HG03280 (cell line): ENCODE data around the gene TTLL11.

Experiments
- ATAC-seq: cut with Tn5 transposase; IDR thresholded peaks from one replicate; pipeline ENCODE4 v1.9.1; 2021; ENCODE audit warnings: mild to moderate bottlenecking, moderate library complexity; ENCODE audit not compliant: unreplicated experiment

Gene TTLL11

DNA sequence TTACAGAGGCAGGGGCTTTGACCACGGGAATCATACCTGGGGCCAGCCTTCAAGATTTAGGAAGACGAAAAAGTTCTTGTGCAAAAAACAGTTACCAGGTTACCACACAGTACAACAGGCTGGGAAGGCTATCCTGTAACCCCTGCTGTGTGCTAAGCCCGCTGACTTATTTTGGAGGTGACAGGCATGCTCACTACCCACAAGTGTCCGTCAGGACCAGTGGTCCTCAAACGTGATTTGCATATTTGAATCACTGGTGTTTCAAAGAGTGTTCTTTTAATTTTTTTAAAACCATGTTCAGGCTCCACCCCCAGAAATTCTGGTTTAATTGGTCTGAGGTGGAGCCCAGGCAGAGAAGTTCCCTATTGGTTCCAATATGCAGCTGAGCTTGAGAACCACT lies 146.6 kb downstream of the TTLL11 start:
- no peak for ATAC-seq

DNA sequence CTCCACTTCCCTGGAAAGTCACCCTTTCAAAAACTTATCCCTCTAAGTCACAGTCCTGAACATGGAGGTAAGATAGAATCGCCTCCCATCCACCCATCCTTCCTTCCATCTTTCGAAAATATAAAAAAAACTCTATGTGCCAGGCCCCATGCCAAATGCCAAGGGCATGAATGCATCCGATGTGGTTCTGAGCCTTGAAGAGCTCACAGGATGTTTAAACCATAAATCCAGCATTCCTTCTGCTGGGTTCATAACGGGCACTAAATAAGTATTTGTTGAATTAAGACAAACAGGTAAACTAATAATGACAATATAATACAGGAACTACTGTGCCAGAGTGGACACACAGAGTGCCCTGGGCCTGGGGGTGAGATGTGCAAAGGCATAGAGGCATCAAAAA lies 147.3 kb downstream of the TTLL11 start:
- no peak for ATAC-seq

GRCh38 chr9:121945281-121945680 lies 147.8 kb downstream of the TTLL11 start:
- ATAC-seq = no peak

DNA sequence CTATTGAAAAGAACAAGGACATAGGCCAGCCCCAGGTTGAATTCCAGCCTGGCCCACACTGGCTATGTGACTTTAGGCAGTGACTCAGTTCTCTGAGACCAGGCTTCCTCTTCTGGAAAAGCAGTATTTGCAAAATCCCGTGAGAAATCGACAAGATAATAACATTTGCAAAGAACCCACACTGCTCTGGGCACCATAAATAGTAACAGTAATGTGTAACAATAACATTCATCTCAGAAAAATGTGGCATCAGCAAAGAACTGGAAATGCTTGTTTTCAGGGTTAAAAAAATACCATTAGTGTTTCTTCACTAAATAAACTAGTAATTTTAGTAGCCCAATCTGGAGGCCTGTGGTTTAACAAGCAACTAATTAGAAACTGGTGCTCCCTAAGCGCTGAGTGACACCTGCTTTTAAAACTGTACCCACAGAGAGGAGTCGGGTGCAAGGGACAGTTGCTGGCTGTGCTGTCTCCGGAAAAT lies 148.4 kb downstream of the TTLL11 start:
- ATAC-seq = no peak

- no peak for ATAC-seq
Measured at GRCh38 chr9:121943463-121943862, 149.6 kb downstream of the TTLL11 start.

GRCh38 chr9:121942866-121943382 lies 150.2 kb downstream of the TTLL11 start:
- ATAC-seq = no peak

DNA sequence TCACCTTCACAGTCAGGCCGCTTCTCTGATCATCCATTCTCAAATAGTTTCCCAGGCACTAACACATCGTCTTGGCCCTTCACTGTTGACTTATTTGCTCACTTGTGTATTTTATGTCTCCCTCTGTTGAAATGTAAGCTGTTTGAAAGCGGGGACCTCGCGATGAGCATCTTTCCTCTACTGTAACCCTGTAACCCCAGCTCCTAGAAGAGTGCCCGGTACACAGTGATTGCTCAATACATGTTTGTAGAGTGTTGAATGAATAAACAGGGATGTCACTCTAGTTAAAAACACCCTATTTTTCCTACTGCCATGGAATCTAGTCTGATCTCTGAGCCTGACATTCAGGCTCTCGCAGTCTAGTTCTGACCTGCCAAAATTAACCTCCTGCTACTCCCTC lies 150.8 kb downstream of the TTLL11 start:
- no peak for ATAC-seq

DNA sequence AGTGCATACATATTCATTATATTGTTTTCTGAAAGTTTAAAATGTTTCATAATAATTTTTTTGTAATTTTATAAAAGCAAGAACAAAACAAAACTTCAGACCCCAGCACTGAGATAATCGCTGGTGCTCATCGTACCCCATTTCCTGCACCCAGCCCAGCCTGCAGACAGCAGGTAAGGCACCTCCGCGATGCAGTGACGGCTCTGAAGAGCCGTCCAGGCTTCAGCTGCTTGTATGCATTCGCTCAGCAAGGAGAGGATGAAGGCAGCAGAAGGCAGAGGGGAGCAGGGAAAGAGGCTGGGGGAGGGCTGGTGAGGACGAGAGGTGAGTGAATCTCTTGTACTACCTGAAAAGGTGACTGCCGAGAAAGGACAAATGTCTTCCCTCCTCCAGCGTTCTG lies 153.5 kb downstream of the TTLL11 start:
- ATAC-seq = no peak

GRCh38 chr9:121938621-121939020 lies 154.5 kb downstream of the TTLL11 start:
- no peak for ATAC-seq

DNA sequence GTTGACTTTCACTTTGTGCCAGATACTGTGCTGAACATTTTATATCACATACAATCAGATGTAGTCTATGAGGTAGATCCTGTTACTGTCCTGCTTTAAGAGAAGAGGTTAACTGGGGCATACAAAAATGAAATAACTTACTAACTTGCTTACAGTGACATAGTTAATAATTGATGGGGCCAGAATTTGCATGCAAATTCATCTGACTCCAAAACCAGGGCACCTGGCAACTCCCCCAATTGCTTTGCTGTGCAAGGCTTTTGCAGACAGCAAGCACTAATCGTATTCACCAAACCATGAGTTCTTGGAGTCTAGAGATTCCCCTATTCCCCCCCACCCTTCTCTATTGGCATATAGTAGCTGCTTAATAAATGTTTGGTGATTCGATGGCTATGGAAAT lies 155.9 kb downstream of the TTLL11 start:
- no peak for ATAC-seq

- ATAC-seq = no peak
Measured at GRCh38 chr9:121935739-121936138, 157.4 kb downstream of the TTLL11 start.

GRCh38 chr9:121930956-121931355 lies 162.2 kb downstream of the TTLL11 start:
- ATAC-seq = no peak

DNA sequence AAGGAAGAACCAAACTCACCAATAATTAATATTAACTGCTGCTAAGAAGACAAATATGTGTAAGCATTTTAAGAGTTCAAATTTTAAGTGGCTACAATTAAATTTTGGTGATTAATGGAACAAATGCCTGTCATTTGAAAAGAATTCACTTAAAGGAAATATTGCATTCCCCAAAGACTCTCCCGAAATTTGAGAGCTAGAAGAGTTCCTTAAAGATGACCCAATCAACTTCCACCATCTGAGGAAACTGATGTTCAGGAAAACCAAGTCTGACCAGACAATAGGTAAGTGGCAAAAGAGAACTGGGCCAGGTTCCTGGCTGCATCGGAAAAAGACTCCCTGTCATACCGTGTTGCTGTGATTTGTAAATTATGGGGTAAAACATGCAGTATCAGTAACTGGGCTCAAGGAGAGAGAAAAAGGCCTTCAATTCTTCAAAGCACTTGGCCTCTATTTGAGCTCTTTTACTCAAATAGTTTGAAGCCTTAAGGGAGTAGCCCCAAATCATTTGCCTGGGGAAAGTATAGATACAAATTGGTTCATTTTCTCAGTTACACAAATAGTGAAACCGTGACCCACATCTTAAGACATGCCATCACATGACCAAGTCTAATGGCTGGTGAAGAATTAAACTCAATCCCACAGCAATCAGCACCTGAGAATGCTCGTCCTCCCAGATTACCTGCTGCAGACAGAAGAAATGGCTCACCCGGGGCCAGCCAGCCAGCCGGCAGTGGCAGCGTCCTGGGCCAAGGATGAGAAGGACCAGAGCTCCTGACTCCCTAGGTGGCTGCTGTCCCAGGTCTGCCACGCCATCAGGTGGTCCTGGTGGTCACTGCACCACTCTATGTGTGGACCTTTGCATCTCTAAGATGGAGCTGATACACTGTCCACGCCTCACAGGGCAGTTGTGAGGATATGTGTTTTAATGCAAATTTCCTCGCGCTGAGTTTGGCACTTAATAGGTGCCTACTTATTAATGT lies 162.9 kb downstream of the TTLL11 start:
- ATAC-seq = no peak

DNA sequence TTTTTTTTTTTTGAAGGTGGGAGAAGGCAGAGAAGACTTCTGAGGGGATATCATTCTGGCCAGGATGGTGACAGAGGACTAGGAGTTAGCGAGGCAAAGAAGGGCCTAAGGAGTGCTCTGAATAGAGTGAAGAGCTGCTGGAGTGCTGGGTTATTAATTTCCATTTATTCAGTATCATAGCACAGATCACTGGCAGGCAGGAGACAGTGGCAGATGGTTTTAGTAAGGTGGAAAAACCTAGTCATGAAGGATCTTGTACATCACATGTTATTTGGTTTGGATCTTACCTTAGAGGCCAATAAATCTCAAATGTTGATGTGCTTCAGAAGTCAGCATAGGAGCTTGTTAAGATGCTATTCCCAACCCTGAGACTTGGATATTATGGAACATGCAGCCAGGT lies 165.5 kb downstream of the TTLL11 start:
- ATAC-seq = no peak

DNA sequence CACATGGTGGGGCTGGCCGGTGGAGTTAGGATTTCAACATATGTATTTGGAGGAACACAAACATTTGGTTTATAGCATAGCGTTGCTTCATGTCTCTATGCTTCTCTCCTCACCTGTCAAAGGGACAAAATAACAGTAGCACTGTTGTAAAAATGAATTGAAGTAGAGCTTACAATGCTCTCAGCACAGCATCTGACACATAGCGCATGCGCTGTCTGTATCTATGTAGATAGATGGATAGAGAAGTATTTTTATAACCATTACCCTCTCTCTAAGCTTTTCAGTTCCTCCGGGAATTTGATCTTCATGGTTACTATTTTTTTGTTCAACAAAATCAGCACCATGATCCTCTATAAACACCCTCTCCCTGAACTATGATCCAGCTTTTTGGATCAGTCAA lies 166.0 kb downstream of the TTLL11 start:
- no peak for ATAC-seq

- no peak for ATAC-seq
Measured at GRCh38 chr9:121926351-121926801, 166.7 kb downstream of the TTLL11 start.

DNA sequence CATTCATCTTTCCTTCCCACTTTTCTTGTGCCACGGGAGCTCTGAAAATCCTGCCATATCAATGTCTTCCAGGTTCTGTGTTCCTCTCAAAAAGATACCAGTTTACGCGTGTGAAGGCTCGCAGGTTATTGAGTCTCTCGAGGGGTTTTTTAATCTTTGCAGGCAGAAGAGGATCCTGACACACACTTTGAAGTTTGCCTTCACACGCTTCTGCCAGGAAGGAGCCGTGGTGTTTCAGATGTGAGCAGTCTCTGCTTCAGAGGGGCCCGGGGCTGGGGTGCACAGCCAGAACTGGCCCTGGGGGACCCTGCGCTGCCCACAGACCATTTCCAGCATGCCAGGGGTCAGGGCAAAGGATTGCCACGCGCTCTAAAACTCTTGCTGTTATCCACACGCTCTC lies 167.2 kb downstream of the TTLL11 start:
- ATAC-seq = no peak

GRCh38 chr9:121924700-121925099 lies 168.4 kb downstream of the TTLL11 start:
- no peak for ATAC-seq

DNA sequence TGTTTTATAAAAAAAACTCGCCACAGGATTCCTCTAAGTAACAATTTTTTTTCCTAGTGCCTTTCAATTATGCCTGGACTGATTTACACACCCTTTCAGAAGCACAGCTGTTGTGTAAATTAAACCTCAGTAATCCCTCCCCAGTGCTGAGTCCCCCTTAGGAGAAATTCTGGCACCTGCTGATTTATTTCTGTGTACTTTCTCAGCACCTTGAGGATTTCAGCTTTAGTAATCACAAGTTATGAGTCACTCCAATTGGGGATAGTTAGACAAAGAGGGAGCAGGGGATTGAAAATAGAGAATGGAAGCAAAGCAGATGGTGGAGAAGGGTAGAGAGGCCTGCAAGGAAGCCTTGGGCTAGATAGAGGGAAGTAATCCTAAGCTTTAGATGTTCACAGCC lies 171.7 kb downstream of the TTLL11 start:
- no peak for ATAC-seq

DNA sequence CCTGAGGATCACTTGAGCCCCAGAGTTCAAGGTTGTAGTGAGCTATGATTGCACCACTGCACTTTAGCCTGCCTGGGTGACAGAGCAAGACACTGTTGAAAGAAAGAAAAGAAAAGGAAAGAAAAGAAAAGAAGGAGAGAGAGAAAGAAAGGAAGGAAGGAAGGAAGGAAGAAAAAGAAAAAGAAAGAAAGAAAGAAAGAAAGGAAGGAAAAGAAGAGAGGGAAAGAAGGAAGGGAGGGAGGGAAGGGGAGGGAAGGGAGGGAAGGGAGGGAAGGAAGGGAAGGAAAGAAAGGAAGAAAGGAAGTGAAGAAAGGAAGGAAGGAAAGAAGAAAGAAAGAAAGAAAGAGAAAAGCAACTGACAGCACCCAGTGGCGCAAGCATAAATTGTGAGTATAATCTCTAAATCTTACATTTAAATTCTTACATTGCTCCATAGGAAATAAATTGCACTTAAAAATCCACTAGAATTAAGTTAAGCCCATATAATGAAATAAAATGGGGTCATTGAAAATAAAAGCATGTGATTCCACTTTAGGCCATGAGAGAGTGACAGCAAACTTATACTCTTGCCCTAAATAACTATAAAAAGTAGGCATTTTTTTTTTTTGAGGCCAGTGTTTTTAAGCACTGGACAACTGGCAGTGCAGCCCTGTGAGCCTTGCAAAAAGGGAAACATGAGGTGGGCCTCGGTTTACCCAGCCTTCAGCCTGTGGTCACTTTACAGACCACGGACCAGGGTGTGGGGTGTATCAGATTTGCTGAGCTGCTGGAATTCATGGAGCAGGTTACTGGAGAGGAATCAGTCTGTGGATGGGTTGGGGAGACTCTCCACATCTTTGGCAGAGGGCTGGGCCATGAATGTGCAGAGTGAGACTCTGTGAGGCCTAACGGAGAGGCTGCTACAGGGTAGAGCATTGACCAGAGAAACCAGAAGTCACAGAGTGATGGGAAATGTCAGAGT lies 175.5 kb downstream of the TTLL11 start:
- ATAC-seq = no peak

- ATAC-seq = no peak
Measured at GRCh38 chr9:121915304-121915625, 177.8 kb downstream of the TTLL11 start.
